Fibroblast of skin of right biceps (primary cell): ENCODE measurements around the gene MIGA1.

ENCODE experiments used
- DNase-seq: peaks from one replicate; pipeline ENCODE4 v3.0.0-alpha.2; 2013

The MIGA1 gene

DNA sequence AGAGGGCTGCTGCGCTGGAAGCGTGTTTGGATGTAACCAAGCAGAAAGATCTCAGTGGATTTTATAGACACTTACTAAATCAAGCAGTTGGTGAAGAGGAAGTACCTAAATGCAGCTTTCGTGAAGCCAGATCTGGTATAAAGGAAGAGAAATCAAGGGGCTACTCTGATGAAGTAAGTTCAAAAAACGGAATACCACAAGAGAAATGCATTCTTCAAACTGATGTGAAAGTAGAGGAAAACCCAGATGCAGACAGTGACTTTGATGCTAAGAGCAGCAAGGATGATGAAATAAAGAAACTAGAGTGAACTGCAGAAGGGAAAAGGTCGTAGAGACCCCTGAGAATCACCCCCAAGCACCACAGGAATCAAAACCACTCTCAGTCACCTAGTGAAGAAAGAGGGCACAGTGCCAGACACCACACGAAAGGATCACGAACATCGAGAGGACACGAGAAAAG lies 68.2 kb downstream of the MIGA1 start:
- no peak for DNase-seq

DNA sequence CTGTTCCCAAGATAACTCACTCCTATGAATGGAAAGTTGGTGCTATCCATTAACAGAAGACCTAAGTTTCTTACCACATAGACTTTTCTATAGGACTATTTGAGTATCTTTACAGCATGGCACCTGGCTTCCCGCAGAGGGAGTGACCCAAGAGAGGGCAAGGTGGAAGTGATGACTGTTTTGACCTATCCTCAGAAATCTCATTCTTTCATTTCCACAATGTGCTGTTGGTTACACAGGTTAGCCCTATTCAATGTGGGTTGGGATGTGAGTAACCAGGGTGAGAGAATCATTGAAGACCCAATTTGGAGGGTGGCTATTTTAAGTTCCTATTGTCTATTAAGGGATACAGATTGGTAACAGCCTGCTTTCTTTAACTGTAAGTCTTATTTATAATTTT lies 70.6 kb downstream of the MIGA1 start:
- DNase-seq = no peak

DNA sequence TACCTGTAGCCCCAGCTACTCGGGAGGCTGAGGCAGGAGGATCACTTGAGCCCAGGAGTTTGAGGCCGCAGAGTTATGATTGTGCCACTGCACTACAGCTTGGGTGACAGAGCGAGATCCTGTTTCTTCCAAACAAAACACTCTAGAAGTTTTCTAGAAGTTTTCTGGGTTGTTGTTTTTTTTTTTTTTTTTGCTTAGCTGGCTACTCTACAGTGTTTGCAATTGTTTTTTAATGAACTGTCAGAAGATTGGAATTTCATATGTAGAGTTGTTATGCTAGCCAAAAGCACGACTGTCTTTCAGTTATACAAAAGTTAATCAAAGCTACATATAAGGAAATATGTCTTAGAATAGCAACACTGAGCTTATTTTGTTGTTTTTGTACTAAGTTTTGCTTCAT lies 78.1 kb downstream of the MIGA1 start:
- DNase-seq = peak; percentile 52

DNA sequence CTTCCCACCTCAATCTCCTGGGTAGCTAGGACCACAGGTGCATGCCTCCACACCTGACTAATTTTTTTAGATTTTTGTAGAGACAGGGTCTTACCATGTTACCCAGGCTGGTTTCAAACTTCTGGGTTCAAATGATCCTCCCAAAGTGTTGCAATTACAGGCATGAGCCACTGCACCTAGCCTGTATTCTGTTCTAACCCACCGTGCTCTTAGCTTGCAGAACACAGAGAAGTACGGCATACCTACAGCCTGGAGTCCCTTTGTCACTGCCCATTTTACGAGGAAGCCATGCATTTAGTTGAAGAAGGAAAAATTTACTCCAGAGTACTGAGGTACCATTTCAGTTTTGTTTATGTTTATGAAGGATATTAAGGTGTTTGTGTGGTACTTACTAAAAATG lies 79.3 kb downstream of the MIGA1 start:
- no peak for DNase-seq

DNA sequence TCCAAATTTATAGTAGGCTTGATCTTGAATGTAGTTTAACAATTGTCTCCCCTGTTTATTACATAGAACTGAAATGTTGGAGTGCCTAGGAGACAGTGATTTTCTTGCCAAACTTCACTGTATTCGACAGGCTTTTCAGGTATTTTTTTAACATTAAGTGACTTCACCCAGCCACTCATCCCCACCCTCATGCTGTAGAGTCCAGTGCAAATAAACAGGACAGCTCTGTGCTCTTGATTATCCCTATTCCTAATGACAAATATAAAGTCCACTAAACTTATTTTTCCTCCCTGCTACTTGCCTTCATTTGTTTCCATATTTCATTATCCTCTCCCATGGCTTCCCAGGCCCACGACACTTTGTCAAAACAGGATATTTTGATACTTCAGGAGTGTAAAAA lies 79.8 kb downstream of the MIGA1 start:
- no peak for DNase-seq

DNA sequence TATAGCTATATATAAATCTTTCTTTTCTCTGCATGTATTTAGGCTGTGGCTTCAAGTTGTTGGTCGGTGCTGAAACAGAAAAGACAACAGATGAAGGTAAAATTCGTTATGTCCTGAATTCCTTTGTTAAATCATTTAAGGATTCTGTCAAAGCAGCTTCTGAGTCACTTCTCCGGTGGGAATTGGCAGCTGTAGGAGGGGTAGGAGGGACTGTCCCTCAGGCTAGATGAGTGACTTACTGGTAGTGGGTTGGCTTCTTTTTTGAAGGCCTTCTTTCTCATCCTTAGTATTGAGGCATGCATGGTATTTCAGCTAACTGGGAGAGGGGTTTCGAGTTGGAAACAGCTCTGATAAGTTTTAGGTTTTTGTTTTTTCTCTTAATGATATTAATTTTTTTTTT lies 86.8 kb downstream of the MIGA1 start:
- DNase-seq = peak; percentile 28

DNA sequence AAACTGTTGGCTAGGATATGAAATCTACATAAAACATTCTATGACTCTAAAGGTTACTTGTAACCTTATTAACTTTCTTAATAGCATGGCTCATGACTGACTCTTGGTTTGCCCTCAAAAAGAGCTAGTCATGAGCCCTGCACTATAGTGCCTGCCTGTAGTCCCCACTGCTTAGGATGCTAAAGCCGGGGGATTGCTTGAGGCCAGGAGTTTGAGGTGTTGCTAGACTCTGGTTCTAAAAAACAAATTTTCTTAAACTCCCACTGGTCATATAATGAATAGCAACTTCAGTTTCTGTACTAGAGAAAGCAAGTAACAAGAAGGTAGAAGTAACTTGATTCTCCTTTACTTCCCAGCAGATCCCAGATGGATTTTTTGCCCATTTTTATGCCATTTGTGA lies 93.2 kb downstream of the MIGA1 start:
- no peak for DNase-seq

DNA sequence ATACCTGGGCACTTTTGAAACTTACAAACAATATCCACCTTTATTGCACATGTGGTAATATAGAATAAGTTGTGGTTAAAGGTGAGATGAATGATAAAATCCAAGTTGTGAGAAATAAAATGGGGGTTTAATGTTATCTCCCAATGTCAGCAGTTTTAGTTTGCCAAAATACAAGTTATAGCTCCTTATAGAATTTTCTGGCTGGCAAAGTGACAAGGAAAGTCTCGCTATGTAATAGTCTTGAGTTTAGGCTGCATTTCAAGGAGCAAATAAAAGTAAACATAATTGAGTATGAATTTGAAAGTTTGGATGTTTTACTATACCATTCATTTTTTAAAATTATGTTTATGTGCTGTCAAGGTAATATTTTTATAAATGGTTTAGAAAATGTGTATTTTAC lies 94.0 kb downstream of the MIGA1 start:
- DNase-seq = no peak

DNA sequence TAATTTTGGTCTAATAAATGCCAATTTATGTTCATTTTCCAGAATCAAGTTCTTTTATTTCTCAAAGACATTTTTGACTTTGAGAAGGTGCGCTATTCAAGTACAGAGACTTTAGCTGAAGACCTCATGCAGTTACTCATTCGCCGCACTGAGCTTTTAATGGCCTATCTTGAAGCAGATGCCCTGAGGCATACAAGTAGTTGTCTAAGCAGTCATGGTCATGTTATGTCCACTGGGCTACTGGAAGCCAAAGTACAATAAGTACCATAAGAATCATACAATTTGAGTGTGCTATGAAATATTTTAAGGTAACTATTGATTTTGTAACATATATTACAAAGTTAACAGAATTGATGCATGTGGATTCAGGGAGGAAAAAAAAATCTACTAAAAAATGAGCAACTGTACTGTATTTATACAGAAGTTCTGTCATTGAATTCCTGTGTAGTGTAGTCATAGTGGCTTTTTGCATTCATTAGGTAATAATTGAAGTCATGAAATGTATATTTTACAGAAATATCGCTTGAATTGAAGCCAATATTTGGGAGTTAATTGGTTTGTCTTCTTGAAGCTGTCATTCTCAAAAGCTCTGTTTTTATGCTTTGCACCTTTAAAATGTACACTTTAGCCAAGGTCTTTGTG lies 95.5 kb downstream of the MIGA1 start:
- DNase-seq = peak; percentile 55

DNA sequence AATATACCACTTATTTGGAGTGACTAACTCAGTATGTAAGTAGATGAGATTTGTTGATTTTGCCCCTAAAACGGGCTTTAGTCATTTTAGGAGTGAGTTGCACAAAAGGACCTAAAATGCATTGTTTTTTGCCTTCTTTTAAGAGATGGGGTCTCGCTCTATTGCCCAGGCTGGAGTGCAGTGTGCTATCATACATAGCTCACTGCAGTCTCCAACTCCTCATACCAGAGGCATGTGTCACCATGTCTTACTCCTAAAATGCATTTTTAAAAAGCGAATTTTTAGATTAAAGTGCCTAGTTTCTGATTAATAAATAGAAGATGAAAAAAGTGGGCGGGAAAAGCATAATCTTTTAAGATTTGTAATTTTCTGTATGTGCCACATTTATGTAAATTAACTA lies 97.4 kb downstream of the MIGA1 start:
- DNase-seq = peak; percentile 64

DNA sequence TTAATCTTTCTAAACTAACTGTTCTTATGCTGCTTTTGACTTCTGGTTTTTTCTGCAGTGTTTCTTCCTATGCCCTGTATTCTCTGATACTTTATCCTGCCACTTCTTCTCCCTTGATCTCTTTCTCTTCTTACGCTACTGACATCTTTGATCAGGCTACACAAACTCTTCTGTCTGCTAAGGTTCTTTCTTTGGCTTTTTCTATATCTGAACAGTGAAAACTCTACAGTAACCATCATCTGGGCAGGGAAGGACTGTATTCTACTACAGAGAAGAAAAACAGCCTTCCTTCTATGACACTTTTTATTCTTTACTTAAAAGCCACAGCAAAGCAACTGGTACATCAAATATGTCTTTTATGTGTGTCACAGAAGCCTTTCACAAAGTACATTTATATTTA lies 101.6 kb downstream of the MIGA1 start:
- DNase-seq = no peak

DNA sequence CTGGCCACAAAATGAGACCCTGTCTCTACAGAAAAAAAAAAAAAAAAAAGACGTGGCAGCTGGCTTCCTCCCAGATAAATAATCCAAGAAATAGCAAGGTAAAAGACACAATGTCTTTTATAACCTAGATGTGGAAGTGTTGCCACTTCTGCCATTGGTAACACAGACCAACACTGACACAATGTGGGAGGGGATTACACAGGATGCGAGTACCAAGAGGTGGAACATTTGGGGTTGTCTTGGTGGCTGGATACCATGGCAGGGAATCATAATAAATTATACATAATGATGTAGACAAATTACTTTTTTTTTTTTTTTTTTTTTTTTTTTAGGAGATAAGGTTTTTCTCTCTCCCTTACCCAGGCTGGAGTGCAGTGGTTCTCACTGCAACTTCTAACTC lies 103.0 kb downstream of the MIGA1 start:
- no peak for DNase-seq

DNA sequence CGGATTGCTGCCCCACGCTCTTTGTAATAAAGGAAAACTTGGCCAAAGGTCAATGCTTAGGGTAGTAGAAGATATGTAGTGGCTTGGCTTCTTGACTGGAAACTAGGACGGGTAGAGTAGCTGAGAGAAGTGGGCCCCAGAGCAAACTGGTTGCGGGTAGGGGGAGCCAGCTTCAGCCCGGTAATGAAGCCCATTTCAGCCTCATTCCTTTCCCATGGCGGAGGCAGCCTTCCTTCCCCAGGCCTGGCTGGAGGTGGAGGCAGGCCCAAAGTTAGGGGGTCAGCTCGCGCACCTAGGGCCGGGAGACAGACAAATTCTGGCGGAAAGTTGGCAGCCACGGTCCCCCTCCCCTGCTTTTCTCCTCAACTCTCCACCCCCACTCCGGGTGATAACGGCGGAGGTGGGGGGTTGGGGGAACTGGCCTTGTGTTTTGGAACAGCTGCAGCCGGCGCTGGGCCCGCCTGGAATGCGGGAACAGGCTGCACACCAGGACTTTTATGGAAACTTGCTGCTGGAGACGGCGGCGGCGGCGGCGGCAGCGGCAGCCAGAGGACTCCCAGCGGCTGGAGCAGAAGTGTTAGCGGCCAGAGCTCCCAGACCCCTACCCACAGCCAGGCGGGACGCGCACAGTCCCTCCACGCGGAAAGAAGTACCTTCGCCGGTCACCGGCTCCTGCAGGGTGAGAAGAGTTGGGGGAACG lies 108.8 kb downstream of the MIGA1 start, which contains the start of gene NEXN:
NEXN (plus strand) TSS at position 544 of the 700 bp plus-strand sequence. CDS start 27,483 bp downstream, outside the sequence.
- DNase-seq = peak; percentile 86

DNA sequence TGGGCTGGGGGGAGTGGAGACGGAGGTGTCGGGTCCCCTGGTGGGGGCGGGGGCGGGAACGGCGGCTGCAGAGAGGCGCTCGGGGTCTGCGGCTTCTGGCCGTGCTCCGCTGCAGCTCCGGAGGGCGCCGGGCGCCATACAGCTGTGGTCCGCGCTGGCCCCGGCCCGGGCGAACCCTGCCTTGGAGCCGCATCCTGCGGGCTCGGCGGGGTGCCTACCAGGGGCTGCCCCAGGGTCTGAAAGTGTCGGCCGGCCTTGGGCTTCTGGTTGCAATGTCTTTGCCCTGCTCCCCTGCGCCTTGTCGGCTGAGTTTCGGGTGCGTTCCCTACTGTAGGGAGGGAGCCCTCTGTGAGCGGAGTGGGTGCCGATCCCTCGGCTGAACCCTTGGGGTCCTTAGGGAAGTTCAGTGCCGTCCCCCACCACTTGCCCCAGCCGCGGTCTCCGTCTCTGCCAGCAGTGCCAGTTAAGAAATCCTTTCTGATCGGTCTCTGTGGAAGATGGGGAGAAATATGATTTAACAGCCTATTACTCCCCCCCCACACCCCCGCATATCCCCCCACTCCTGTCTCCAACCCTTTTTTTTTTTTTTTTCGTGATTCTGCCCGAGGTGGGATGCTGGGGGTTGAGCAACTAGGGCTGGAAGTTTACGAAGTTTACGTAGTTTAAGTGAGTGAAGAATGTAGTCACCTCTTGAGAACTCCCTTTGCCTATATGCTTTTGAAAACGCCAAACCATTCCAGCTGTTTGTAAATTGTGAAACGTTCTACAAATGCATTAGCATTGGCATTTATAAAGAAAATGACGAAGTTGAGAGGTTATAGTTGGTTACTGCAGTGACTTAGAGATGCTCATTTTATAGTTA lies 109.6 kb downstream of the MIGA1 start:
- DNase-seq = peak; percentile 69

DNA sequence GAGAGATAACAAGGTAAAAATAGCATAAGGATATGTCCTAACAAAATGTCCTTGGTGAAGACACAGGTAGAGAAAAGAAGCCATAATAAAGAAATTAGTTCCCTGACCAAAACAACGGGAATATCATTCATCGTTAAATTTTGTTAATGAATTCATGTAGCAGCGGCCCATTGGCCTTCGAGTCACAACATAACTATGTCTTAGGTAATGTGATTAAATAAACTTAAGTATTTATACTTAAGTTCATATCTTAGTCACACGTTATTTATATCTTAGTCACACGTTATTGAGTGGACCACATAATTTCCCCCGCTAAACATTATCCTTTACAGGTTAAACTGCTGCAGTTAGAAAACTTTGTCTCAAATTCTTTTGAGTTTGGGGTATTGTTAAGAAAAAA lies 110.2 kb downstream of the MIGA1 start:
- peak; percentile 88 for DNase-seq

DNA sequence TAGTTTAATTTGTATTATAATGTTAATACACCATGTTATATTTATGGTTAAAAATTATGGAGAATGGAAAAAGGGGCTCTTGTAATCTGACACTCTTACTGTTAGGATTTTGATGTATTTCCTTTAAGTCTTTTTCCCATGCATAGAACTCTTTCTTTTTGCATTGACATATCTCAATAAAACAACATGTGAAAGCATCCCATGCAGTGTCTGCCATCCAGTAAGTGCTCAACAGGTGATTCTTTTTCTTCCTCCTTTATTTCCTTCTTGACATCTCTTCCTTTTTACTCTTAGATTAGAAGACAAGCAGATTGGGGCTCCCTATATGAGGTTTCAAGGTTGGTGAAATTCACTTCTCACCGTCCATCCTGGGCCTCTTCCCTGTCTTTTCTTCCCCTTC lies 111.8 kb downstream of the MIGA1 start:
- no peak for DNase-seq

DNA sequence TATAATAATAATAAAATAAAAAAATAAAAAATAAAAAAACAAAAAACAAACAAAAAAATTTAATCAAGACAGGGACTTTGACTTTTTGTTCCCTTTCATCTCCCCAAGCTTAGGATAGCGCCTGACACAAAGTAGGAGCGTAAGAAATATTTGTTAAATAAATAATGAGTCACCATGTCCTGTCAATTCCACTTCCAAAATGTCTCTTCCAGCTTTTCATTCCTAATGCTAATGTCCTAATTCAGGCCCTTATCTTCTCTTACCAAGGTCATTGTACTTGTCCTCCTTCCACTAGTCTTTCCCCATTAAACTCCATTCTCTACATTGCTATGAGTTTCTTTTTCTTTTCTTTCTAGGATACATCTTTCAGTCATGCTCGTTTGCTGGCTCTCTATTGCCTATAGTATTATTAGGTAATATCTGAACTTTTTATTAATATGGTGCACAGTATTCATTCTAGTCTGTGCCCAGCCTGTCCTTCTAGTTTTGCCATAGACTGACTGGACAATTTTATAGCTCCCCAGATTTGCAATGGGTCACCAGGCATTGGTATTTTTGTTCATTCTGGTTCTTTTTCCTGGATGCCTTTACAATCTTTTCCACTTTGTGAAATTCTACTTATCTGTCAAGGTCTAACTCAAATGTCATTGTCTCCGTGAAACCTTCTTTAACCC lies 120.3 kb downstream of the MIGA1 start:
- DNase-seq = peak; percentile 25

DNA sequence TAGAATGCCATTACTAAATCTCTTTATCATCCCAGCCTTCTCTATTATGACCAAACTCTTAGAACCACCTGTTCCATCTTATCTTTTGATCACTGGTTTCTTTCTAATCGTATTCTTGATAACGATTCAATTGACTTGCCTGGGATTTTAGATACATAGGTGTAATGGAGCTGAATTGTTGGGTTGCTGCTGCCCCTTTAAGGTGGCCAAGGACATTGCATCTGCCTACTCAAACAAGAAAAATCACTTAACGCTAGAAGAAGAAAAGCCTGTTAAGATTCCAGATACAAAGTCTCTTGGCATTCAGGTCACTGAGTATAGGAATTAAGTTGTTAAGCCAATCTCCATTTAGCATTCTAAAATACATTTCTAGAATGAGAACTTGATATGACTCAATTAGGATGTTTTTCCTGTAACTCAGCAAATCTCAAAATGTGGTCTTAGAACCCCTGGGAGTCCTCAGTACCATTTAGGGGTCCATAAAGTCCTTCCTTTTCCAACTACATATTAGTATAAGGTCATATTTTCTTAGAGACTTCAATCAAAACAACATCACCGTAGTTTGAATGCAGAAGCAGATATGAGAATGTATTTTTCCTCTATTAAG lies 121.3 kb downstream of the MIGA1 start:
- DNase-seq = peak; percentile 52

DNA sequence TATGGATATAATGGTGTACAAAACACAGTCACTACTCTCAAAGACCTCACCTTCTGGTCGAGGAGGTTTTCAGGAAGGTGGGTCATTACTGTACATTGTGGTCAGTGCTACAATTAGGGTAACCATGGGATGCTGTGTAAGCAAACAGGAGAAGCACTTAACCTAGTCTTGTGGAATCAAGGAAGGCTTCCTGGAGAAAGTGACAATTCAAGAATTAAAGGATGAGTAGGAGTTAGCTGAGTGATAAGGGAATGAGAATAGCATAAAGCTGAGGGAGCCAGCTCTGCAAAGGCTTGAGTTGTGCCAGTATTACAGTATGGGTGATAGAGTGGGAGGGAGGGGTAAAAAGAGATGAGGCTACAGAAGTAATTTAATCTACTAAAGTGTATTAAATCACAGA lies 126.2 kb downstream of the MIGA1 start:
- DNase-seq = no peak

DNA sequence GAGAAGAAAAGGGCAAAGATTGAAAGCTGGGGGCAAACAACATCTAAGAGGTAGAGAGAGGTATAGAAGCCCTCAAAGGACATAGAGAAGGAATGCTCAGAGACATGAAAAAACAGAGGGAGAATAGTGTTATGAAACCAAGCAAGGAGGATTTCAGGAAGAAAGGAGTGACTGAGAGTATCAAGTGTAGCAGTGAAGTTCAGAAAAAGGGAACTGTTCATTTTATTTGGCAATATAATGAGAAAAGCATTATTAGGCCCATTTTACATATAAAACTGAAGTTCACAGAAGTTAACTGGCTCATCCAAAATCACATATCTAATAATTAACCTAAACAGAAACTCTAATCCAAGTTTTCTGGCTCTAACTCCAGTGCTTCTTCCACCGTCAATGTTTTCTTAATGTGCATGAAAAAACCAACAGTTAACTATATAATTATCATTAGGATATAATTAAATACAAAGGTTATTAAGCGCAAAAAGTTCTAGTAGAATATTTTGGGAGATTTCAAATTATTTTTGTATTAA lies 126.6 kb downstream of the MIGA1 start:
- DNase-seq = no peak

DNA sequence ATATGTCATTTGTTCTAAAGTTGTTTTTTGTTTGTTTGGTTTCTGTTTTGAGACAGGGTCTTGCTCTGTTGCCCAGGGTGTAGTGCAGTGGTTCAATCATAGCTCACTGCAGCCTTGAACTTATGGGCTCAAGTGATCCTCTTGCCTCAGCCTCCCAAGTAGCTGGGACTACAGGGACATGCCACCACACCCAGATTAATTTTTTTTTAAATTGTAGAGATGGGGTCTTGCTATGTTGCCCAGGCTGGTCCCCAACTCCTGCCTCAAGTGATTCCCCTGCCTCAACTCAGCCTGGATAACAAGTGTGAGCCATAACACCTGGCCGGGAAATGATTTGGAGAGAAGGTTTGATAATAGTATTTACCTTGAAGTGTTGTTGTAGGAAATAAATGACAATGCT lies 127.2 kb downstream of the MIGA1 start:
- no peak for DNase-seq

DNA sequence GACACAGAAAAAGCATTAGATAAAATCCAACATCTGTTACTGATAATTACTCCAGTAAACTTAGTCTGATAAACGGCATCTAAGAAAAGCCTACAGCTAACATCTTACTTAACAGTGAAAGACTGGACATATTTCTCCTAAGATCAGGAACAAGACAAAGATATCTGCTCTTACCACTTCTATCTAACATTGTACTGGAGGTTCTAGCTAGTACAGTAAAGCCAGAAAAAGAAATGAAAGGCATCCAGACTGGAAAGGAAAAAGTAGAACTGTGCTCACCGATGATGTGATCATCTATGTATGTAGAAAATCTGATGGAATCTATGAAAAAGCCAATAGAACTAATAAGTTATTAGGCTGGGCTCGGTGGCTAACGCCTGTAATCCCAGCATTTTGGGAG lies 130.7 kb downstream of the MIGA1 start:
- DNase-seq = no peak
